NCI-H510A treated with DMSO at 0.1 percent for 48 hours (cell line): ENCODE results near the gene RETREG2.

Source experiments
- DNase-seq: peaks from one replicate; lab custom pipeline; 2025; lab: John Stamatoyannopoulos, UW

Gene RETREG2

GRCh38 chr2:219169930-219170654, 8.0 kb upstream of the RETREG2 start, which contains the start of gene SLC23A3:
Gene SLC23A3, minus strand, starts transcription at chr2:219170029. Its CDS starts 45 bp downstream, at chr2:219169984.
- DNase-seq, result no peak

- DNase-seq, result peak; percentile 6
Measured at GRCh38 chr2:219171231-219171651, 6.8 kb upstream of the RETREG2 start.

GRCh38 chr2:219172231-219173154, 5.6 kb upstream of the RETREG2 start:
- no peak for DNase-seq

GRCh38 chr2:219173176-219173575, 4.9 kb upstream of the RETREG2 start:
- no peak for DNase-seq

GRCh38 chr2:219174146-219174545, 3.9 kb upstream of the RETREG2 start:
- DNase-seq, result no peak

- DNase-seq, result no peak
Measured at GRCh38 chr2:219174801-219175200, 3.3 kb upstream of the RETREG2 start.

GRCh38 chr2:219175486-219175885, 2.6 kb upstream of the RETREG2 start:
- no peak for DNase-seq

GRCh38 chr2:219175928-219176817, 1.9 kb upstream of the RETREG2 start:
- DNase-seq, result no peak

- DNase-seq, result peak; percentile 86
Measured at GRCh38 chr2:219176818-219177551, 1.1 kb upstream of the RETREG2 start, which contains the start of gene CNPPD1. Gene CNPPD1, minus strand, starts transcription at chr2:219176925. Its CDS starts 97 bp downstream, at chr2:219176828.

- peak; percentile 18 for DNase-seq
Measured at GRCh38 chr2:219178377-219179175, 501 bp downstream of the RETREG2 start.

GRCh38 chr2:219179601-219180465, 1.8 kb downstream of the RETREG2 start:
- no peak for DNase-seq

- no peak for DNase-seq
Measured at GRCh38 chr2:219180961-219181360, 2.9 kb downstream of the RETREG2 start.

GRCh38 chr2:219181531-219181930, 3.5 kb downstream of the RETREG2 start:
- no peak for DNase-seq

GRCh38 chr2:219182331-219183150, 4.5 kb downstream of the RETREG2 start:
- no peak for DNase-seq

GRCh38 chr2:219183151-219183772, 5.2 kb downstream of the RETREG2 start:
- DNase-seq, result no peak

GRCh38 chr2:219184121-219184520, 6.0 kb downstream of the RETREG2 start:
- no peak for DNase-seq

GRCh38 chr2:219186754-219187456, 8.8 kb downstream of the RETREG2 start:
- DNase-seq, result no peak
